ENCODE data around the gene SRPK2. TPM values are rescaled to one million over a fixed set of nuclear protein-coding genes. Genes with fewer than 3 reads are reported as not detected.

The SRPK2 gene
- total and polyA plus RNA-seq, 2 of the 13 experiments (the other 11 are each of a cell fraction or from before 2014, with no cell fraction given) = 10.1 to 22.3 TPM

DNA sequence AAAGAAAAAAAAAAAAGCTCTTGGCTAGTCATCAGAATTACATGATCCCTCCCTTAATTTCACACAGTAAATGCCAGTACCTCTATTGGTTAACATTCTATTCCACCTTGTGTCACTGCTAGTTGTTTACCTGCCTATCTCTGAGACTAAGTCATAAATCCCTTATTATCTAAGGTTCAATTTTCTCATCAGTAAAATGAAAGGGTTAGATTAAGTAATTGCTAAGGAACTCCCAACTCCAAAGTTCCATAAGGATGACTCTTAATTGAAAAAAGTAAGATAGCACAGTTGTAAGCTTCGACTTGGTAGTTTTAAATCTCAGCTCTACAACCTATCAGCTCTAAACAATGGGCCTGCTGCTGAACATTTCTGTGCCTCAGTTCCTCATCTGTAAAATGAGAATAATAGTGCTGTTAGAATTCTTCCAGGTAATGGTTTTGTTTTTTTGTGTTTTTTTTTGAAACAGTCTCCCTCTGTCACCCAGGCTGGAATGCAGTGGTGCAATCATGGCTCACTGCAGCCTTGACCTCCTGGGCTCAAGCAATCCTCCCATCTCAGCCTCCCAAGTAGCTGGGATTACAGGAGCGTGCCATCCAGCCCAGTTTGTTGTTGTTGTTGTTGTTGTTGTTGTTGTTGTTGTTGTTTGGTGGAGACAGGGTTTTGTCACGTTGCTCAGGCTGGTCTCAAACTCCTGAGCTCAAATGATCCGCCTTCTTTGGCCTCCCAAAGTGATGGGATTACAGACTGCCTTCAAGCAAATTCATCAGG is 35.6 kb downstream of the SRPK2 start (continued):
- TF ChIP-seq, protein P1, sequence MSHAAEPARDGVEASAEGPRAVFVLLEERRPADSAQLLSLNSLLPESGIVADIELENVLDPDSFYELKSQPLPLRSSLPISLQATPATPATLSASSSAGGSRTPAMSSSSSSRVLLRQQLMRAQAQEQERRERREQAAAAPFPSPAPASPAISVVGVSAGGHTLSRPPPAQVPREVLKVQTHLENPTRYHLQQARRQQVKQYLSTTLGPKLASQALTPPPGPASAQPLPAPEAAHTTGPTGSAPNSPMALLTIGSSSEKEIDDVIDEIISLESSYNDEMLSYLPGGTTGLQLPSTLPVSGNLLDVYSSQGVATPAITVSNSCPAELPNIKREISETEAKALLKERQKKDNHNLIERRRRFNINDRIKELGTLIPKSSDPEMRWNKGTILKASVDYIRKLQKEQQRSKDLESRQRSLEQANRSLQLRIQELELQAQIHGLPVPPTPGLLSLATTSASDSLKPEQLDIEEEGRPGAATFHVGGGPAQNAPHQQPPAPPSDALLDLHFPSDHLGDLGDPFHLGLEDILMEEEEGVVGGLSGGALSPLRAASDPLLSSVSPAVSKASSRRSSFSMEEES (CRISPR knock-in tag; IDR thresholded peaks at IDR 0.05) = no peak
- TF ChIP-seq, protein P2, sequence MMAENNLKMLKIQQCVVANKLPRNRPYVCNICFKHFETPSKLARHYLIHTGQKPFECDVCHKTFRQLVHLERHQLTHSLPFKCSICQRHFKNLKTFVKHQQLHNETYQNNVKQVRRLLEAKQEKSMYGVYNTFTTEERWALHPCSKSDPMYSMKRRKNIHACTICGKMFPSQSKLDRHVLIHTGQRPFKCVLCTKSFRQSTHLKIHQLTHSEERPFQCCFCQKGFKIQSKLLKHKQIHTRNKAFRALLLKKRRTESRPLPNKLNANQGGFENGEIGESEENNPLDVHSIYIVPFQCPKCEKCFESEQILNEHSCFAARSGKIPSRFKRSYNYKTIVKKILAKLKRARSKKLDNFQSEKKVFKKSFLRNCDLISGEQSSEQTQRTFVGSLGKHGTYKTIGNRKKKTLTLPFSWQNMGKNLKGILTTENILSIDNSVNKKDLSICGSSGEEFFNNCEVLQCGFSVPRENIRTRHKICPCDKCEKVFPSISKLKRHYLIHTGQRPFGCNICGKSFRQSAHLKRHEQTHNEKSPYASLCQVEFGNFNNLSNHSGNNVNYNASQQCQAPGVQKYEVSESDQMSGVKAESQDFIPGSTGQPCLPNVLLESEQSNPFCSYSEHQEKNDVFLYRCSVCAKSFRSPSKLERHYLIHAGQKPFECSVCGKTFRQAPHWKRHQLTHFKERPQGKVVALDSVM (CRISPR knock-in tag; IDR thresholded peaks at IDR 0.05) = peak; percentile 99
- no peak for TF ChIP-seq MLLT10 (CRISPR knock-in tag; IDR thresholded peaks at IDR 0.05)
- TF ChIP-seq, protein P3, sequence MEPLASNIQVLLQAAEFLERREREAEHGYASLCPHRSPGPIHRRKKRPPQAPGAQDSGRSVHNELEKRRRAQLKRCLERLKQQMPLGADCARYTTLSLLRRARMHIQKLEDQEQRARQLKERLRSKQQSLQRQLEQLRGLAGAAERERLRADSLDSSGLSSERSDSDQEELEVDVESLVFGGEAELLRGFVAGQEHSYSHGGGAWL (CRISPR knock-in tag; IDR thresholded peaks at IDR 0.05) = no peak
- no peak for TF ChIP-seq ZNF20 (CRISPR knock-in tag; IDR thresholded peaks at IDR 0.05)
- TF ChIP-seq, protein P4, sequence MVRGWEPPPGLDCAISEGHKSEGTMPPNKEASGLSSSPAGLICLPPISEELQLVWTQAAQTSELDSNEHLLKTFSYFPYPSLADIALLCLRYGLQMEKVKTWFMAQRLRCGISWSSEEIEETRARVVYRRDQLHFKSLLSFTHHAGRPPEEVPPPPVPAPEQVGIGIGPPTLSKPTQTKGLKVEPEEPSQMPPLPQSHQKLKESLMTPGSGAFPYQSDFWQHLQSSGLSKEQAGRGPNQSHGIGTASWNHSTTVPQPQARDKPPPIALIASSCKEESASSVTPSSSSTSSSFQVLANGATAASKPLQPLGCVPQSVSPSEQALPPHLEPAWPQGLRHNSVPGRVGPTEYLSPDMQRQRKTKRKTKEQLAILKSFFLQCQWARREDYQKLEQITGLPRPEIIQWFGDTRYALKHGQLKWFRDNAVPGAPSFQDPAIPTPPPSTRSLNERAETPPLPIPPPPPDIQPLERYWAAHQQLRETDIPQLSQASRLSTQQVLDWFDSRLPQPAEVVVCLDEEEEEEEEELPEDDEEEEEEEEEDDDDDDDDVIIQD (CRISPR knock-in tag; IDR thresholded peaks at IDR 0.05; ENCODE audit: low read depth) = no peak
- TF ChIP-seq ZEB1 (IDR thresholded peaks at IDR 0.05; ENCODE audit: insufficient replicate concordance, low read depth) = no peak

Data from HepG2 (cell line).